ENCODE data around the gene NQO1. TPM values are rescaled to one million over a fixed set of nuclear protein-coding genes. Genes with fewer than 3 reads are reported as not detected.

The NQO1 gene
- total RNA-seq, 2 donors from 2014 or later: 126 to 141 TPM

DNA sequence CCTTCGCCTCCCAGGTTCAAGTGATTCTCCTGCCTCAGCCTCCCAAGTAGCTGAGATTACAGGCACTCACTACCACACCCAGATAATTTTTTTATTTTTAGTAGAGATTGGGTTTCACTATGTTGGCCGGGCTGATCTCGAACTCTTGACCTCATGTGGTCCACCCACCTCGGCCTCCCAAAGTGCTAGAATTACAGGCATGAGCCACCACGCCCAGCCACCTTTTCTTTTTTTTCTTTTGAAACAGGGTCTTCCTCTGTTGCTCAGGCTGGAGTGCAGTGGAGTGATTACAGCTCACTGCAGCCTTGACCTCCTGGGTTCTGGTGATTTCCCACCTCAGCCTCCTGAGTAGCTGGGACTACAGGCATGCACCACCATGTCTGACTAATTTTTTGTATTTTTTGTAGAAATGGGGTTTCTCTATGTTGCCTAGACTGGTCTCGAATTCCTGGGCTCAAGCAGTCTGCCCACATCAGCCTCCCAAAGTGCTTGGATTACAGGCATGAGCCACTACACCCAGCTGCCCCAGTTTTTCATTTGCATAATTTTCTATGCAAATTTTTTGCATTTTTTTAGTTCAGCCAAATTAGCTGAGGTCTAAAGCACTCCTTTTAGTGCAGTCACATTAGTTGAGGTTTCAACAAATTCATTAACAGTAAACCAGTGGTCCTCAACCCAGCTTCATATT, 47.0 kb upstream of the NQO1 start:
- WGBS, 2 experiments (ENCODE audit: insufficient coverage in 1 of 2, insufficient read length in 1 of 2): 91 to 92% methylated on average over 5 to 6 of the region's 6 CpGs
- TF ChIP-seq, protein P1, sequence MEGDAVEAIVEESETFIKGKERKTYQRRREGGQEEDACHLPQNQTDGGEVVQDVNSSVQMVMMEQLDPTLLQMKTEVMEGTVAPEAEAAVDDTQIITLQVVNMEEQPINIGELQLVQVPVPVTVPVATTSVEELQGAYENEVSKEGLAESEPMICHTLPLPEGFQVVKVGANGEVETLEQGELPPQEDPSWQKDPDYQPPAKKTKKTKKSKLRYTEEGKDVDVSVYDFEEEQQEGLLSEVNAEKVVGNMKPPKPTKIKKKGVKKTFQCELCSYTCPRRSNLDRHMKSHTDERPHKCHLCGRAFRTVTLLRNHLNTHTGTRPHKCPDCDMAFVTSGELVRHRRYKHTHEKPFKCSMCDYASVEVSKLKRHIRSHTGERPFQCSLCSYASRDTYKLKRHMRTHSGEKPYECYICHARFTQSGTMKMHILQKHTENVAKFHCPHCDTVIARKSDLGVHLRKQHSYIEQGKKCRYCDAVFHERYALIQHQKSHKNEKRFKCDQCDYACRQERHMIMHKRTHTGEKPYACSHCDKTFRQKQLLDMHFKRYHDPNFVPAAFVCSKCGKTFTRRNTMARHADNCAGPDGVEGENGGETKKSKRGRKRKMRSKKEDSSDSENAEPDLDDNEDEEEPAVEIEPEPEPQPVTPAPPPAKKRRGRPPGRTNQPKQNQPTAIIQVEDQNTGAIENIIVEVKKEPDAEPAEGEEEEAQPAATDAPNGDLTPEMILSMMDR (conservative IDR thresholded peaks at IDR 0.05): no peak
- peak overlapping the region; percentile 20 for H3K27ac Mint-ChIP-seq

DNA sequence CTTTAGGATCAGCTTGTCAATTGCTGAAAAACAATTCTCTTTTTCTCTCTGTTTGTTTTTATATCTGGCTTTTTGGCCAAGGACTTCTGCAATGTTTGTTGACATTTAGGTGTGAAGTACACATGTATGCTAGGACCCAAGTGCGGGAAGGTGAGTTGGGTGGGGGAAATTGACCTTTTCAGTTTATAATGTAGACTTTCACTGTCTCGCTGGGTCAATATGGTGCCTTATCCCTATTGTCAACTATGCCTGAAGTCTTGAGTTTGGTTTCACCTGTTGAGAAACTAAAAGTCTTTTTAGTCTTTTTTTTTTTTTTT, 45.2 kb upstream of the NQO1 start:
- peaks cover 22% of the 10 kb centered on the region for H3K36me3 Mint-ChIP-seq (ENCODE audit: low read depth)
- no peak overlapping the region for H3K9ac ChIP-seq (ENCODE audit: extremely low read depth, low read length, poor library complexity, severe bottlenecking)
- peaks cover 8% of the 10 kb centered on the region for H3K36me3 ChIP-seq (ENCODE audit: control insufficient read depth, insufficient read depth, low read length)

More for the DNA sequence above, 47.0 kb upstream of the NQO1 start:
- H3K4me1 Mint-ChIP-seq: peaks cover 15% of the 10 kb centered on the region
- H3K36me3 Mint-ChIP-seq (ENCODE audit: low read depth): peaks cover 21% of the 10 kb centered on the region
- H3K4me1 ChIP-seq (ENCODE audit: control insufficient read depth, insufficient read depth, low read length): no peaks in the 10 kb centered on the region
- peaks cover 10% of the 10 kb centered on the region for H3K9me3 Mint-ChIP-seq
- H3K4me3 Mint-ChIP-seq: no peak overlapping the region
- H3K27me3 Mint-ChIP-seq (ENCODE audit: insufficient read depth): no peaks in the 10 kb centered on the region
- H3K4me3 ChIP-seq (ENCODE audit: low read length): no peak overlapping the region
- no peak overlapping the region for H3K27ac ChIP-seq (ENCODE audit: low read depth, low read length)
- no peaks in the 10 kb centered on the region for H3K27me3 ChIP-seq (ENCODE audit: control insufficient read depth, insufficient read depth, low read length, poor library complexity, severe bottlenecking)
- H3K36me3 ChIP-seq (ENCODE audit: control insufficient read depth, insufficient read depth, low read length): peaks cover 8% of the 10 kb centered on the region
- DNase-seq: no peak
- no peak overlapping the region for H3K9ac ChIP-seq (ENCODE audit: extremely low read depth, low read length, poor library complexity, severe bottlenecking)
- H3K9me3 ChIP-seq (ENCODE audit: control insufficient read depth, low read length): peaks cover 15% of the 10 kb centered on the region

DNA sequence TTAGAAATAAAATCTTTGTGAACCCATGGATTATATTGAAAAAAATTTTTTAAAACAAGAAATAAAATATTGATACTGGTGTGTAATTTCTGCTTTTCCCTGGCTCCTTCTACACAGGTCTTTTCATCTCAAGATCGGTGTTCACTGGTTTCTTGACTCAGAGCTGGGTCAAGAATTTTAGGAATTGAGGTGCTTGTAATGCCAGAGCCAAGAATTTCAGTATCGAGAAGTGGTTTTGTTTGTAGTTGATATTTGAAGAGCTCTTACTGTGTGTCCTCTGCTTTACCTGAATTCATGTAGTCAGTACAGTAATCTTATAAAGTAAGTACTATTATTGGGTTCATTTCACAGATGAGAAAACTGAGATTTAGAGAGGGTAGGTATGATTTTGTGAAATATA, 43.0 kb upstream of the NQO1 start:
- H3K4me3 ChIP-seq (ENCODE audit: low read length): no peak overlapping the region
- H3K36me3 ChIP-seq (ENCODE audit: control insufficient read depth, insufficient read depth, low read length): no peaks in the 10 kb centered on the region
- Mint-ChIP-seq H3K4me3 (no peak overlapping the region), H3K9me3 (peaks cover 4% of the 10 kb centered on the region), H3K4me1 (peaks cover 15% of the 10 kb centered on the region), H3K36me3 (ENCODE audit: low read depth) (peaks cover 14% of the 10 kb centered on the region), H3K27ac (no peak overlapping the region), H3K27me3 (ENCODE audit: insufficient read depth) (no peaks in the 10 kb centered on the region)
- no peaks in the 10 kb centered on the region for H3K27me3 ChIP-seq (ENCODE audit: control insufficient read depth, insufficient read depth, low read length, poor library complexity, severe bottlenecking)
- peaks cover 6% of the 10 kb centered on the region for H3K9me3 ChIP-seq (ENCODE audit: control insufficient read depth, low read length)
- TF ChIP-seq, protein P1 (conservative IDR thresholded peaks at IDR 0.05): no peak
- 95% methylated on average over 2 of the region's 2 CpGs; no CpG with 5 or more reads in 1 of the 2 experiments for WGBS, 2 experiments (ENCODE audit: insufficient coverage in 1 of 2, insufficient read length in 1 of 2)
- H3K27ac ChIP-seq (ENCODE audit: low read depth, low read length): no peak overlapping the region
- no peak for DNase-seq
- no peak overlapping the region for H3K9ac ChIP-seq (ENCODE audit: extremely low read depth, low read length, poor library complexity, severe bottlenecking)
- no peaks in the 10 kb centered on the region for H3K4me1 ChIP-seq (ENCODE audit: control insufficient read depth, insufficient read depth, low read length)

More for the DNA sequence above, 45.2 kb upstream of the NQO1 start:
- no peak overlapping the region for H3K27ac ChIP-seq (ENCODE audit: low read depth, low read length)
- Mint-ChIP-seq H3K9me3 (peaks cover 15% of the 10 kb centered on the region), H3K4me1 (peaks cover 15% of the 10 kb centered on the region), H3K27ac (peak overlapping the region; percentile 46), H3K27me3 (ENCODE audit: insufficient read depth) (no peaks in the 10 kb centered on the region), H3K4me3 (no peak overlapping the region)
- no peaks in the 10 kb centered on the region for H3K27me3 ChIP-seq (ENCODE audit: control insufficient read depth, insufficient read depth, low read length, poor library complexity, severe bottlenecking)
- no peak for DNase-seq
- no peaks in the 10 kb centered on the region for H3K4me1 ChIP-seq (ENCODE audit: control insufficient read depth, insufficient read depth, low read length)
- TF ChIP-seq, protein P1 (conservative IDR thresholded peaks at IDR 0.05): no peak
- no peak overlapping the region for H3K4me3 ChIP-seq (ENCODE audit: low read length)
- peaks cover 21% of the 10 kb centered on the region for H3K9me3 ChIP-seq (ENCODE audit: control insufficient read depth, low read length)
- WGBS, 2 experiments (ENCODE audit: insufficient coverage in 1 of 2, insufficient read length in 1 of 2): 98 to 100% methylated on average over 1 to 2 of the region's 2 CpGs
